Suprapubic skin (tissue), 4 donors: ENCODE results near the gene LGMN. TPM values are rescaled to one million over a fixed set of nuclear protein-coding genes. Genes with fewer than 3 reads are reported as not detected.
"Not testable (repeated sequence)": the region's sequence is repeated elsewhere in the genome, so short reads cannot be mapped to it uniquely, and the experiment has no call there.

Experiments used
- DNase-seq, 2 donors: peaks; one replicate each; pipeline ENCODE4 v3.0.0-alpha.2; 2019; ENCODE audit warnings: low spot score in 2 of 2
- H3K27ac ChIP-seq: fragments of 200-600 bp; sonication (generic); one replicate; pipeline ENCODE4 v1.5.1; 2019
- H3K27me3 ChIP-seq: fragments of 200-600 bp; sonication (generic); one replicate; pipeline ENCODE4 v1.5.1; 2019
- H3K36me3 ChIP-seq: fragments of 200-600 bp; sonication (generic); one replicate; pipeline ENCODE4 v1.5.1; 2019
- H3K4me1 ChIP-seq: fragments of 200-600 bp; sonication (generic); one replicate; pipeline ENCODE4 v1.5.1; 2019
- H3K4me3 ChIP-seq: fragments of 200-600 bp; sonication (generic); one replicate; pipeline ENCODE4 v1.5.1; 2019; ENCODE audit warnings: mild to moderate bottlenecking
- H3K9me3 ChIP-seq: fragments of 200-600 bp; sonication (generic); one replicate; pipeline ENCODE4 v1.5.1; 2019
- CTCF ChIP-seq, 2 donors: fragments of 200-600 bp in 1 of 2; fragments of 450-650 bp in 1 of 2; sonication (generic) in 1 of 2; IDR thresholded peaks; one replicate each; pipeline ENCODE4 v1.5.1; 2016 to 2019; ENCODE audit warnings: antibody characterized with exemption in 2 of 2, mild to moderate bottlenecking in 1 of 2, moderate library complexity in 1 of 2
- EP300 ChIP-seq: sonication (generic); formaldehyde crosslinking; IDR thresholded peaks from one replicate; pipeline ENCODE4 v1.6.1; 2017; ENCODE audit warnings: antibody characterized with exemption
- POLR2A ChIP-seq, 2 donors: fragments of 450-650 bp; IDR thresholded peaks; one replicate each; pipeline ENCODE4 v1.6.1; 2017; ENCODE audit warnings: antibody characterized with exemption in 2 of 2, mild to moderate bottlenecking in 2 of 2, moderate library complexity in 2 of 2
- POLR2AphosphoS5 ChIP-seq, 3 donors: sonication (generic); formaldehyde crosslinking; IDR thresholded peaks; one replicate each; pipeline ENCODE4 v1.6.1; 2017; ENCODE audit warnings: antibody characterized with exemption in 3 of 3
- WGBS: methylation state at CpG from one replicate; pipeline ENCODE4 v1.1.5; 2018; 5-methylcytosine and 5-hydroxymethylcytosine counted together
- total RNA-seq, 4 donors: library from RNA; depleted of rRNA; stranded (reverse); fragments of >200 nt; gene quantifications; one replicate each; pipeline ENCODE4 v1.1.0, GENCODE V29; 2016

LGMN gene
- total RNA-seq, 4 donors from 2014 or later: 35.8 to 41.9 (median 39.2) TPM

- Histone ChIP-seq H3K36me3 (peaks cover 26% of the 10 kb centered on the region), H3K27ac (no peak overlapping the region), H3K27me3 (no peaks in the 10 kb centered on the region), H3K4me3 (no peak overlapping the region), H3K9me3 (no peaks in the 10 kb centered on the region), H3K4me1 (peaks cover 9% of the 10 kb centered on the region)
- TF ChIP-seq CTCF (IDR thresholded peaks at IDR 0.05) (no peak), POLR2A (IDR thresholded peaks at IDR 0.05) (no peak), EP300 (no peak), POLR2AphosphoS5 (IDR thresholded peaks at IDR 0.05) (no peak)
- no peak for DNase-seq
- whole genome bisulfite sequencing: 74% methylated on average over 8 of the region's 10 CpGs
These were observed 32.3 kb downstream of the LGMN start for GRCh38 chr14:92716131-92716530.

GRCh38 chr14:92714739-92715307 is 33.6 kb downstream of the LGMN start:
- peak in 1 of 2 donors; percentile 86 for DNase-seq

GRCh38 chr14:92712654-92713051 is 35.8 kb downstream of the LGMN start:
- 100% methylated on average over 5 of the region's 8 CpGs for WGBS
- H3K27me3 ChIP-seq: no peaks in the 10 kb centered on the region
- TF ChIP-seq POLR2AphosphoS5 (IDR thresholded peaks at IDR 0.05) (no peak), EP300 (no peak), CTCF (IDR thresholded peaks at IDR 0.05) (no peak), POLR2A (IDR thresholded peaks at IDR 0.05) (no peak)
- no peak overlapping the region for H3K27ac ChIP-seq
- peak in 1 of 2 donors; percentile 24 for DNase-seq
- H3K9me3 ChIP-seq: no peaks in the 10 kb centered on the region
- H3K4me1 ChIP-seq: no peaks in the 10 kb centered on the region
- H3K36me3 ChIP-seq: peaks cover 49% of the 10 kb centered on the region
- H3K4me3 ChIP-seq: no peak overlapping the region

More at GRCh38 chr14:92714739-92715307, 33.6 kb downstream of the LGMN start:
- H3K27ac ChIP-seq, H3K27me3 ChIP-seq, H3K4me1 ChIP-seq, H3K9me3 ChIP-seq, H3K4me3 ChIP-seq: not testable (repeated sequence)
- WGBS: 88% methylated on average over 7 of the region's 7 CpGs
- peaks cover 37% of the 10 kb centered on the region for H3K36me3 ChIP-seq
- peak; percentile 59 to 63 for TF ChIP-seq CTCF (IDR thresholded peaks at IDR 0.05)

GRCh38 chr14:92711976-92712653 is 36.3 kb downstream of the LGMN start:
- no peaks in the 10 kb centered on the region for H3K27me3 ChIP-seq
- H3K4me3 ChIP-seq: no peak overlapping the region
- no peak overlapping the region for H3K27ac ChIP-seq
- no peaks in the 10 kb centered on the region for H3K9me3 ChIP-seq
- DNase-seq: peak in 1 of 2 donors; percentile 5
- H3K4me1 ChIP-seq: no peaks in the 10 kb centered on the region
- 74% methylated on average over 7 of the region's 7 CpGs for WGBS
- H3K36me3 ChIP-seq: peaks cover 52% of the 10 kb centered on the region
- TF ChIP-seq EP300: no peak
- no peak for TF ChIP-seq CTCF (IDR thresholded peaks at IDR 0.05)
- TF ChIP-seq POLR2A (IDR thresholded peaks at IDR 0.05): no peak
- TF ChIP-seq POLR2AphosphoS5 (IDR thresholded peaks at IDR 0.05): no peak

- no peaks in the 10 kb centered on the region for H3K9me3 ChIP-seq
- H3K36me3 ChIP-seq: peaks cover 71% of the 10 kb centered on the region
- H3K27ac ChIP-seq: no peak overlapping the region
- no peak for TF ChIP-seq CTCF (IDR thresholded peaks at IDR 0.05)
- WGBS: 94% methylated on average over 5 of the region's 5 CpGs
- no peak for DNase-seq
- no peaks in the 10 kb centered on the region for H3K4me1 ChIP-seq
- H3K27me3 ChIP-seq: no peaks in the 10 kb centered on the region
- no peak overlapping the region for H3K4me3 ChIP-seq
These were observed 38.5 kb downstream of the LGMN start for GRCh38 chr14:92710001-92710341.
